Smooth muscle cell (in vitro differentiated cells): ENCODE data around the gene NELFCD. TPM values are rescaled to one million over a fixed set of nuclear protein-coding genes. Genes with fewer than 3 reads are reported as not detected.

Source experiments
- DNase-seq: peaks from one replicate; lab custom pipeline; 2025; ENCODE audit not compliant: unreplicated experiment; lab: John Stamatoyannopoulos, UW
- H2AFZ ChIP-seq: fragments of 200-600 bp; sonication (generic); 2 replicates; pipeline ENCODE4 v1.6.0; 2016; ENCODE audit warnings: antibody characterized with exemption, low read depth, mild to moderate bottlenecking
- H3F3A ChIP-seq: fragments of 200-600 bp; sonication (generic); 2 replicates; pipeline ENCODE4 v1.6.0; 2017; ENCODE audit warnings: antibody characterized with exemption, low read depth
- H3K27ac ChIP-seq: fragments of 200-600 bp; sonication (generic); 2 replicates; pipeline ENCODE4 v1.5.1; 2016; ENCODE audit warnings: low read depth, mild to moderate bottlenecking
- H3K27me3 ChIP-seq: fragments of 200-600 bp; sonication (generic); 2 replicates; pipeline ENCODE4 v1.6.1; 2016; ENCODE audit warnings: low read depth, mild to moderate bottlenecking
- H3K36me3 ChIP-seq: fragments of 200-600 bp; sonication (generic); 2 replicates; pipeline ENCODE4 v1.5.1; 2016; ENCODE audit warnings: low read depth
- H3K4me1 ChIP-seq: fragments of 200-600 bp; sonication (generic); 2 replicates; pipeline ENCODE4 v1.5.1; 2016; ENCODE audit warnings: low read depth
- H3K4me2 ChIP-seq: fragments of 200-600 bp; sonication (generic); 2 replicates; pipeline ENCODE4 v1.6.0; 2016; ENCODE audit warnings: mild to moderate bottlenecking
- H3K4me3 ChIP-seq: fragments of 200-600 bp; sonication (generic); 2 replicates; pipeline ENCODE4 v1.5.1; 2016; ENCODE audit warnings: mild to moderate bottlenecking
- H3K79me2 ChIP-seq: fragments of 200-600 bp; sonication (generic); 2 replicates; pipeline ENCODE4 v1.6.0; 2016; ENCODE audit warnings: low read depth, mild to moderate bottlenecking
- H3K9ac ChIP-seq: fragments of 200-600 bp; sonication (generic); 2 replicates; pipeline ENCODE4 v1.6.0; 2016; ENCODE audit warnings: low read depth
- H3K9me3 ChIP-seq: fragments of 200-600 bp; sonication (generic); replicated peaks from 2 replicates; pipeline ENCODE4 v1.5.1; 2016; ENCODE audit warnings: low read depth
- H4K20me1 ChIP-seq: fragments of 200-600 bp; sonication (generic); 2 replicates; pipeline ENCODE4 v1.6.0; 2016; ENCODE audit warnings: low read depth
- CTCF ChIP-seq: fragments of 200-600 bp; sonication (generic); IDR thresholded peaks from 2 replicates; pipeline ENCODE4 v1.5.1; 2017; ENCODE audit warnings: borderline replicate concordance, mild to moderate bottlenecking, antibody characterized with exemption; ENCODE audit not compliant: insufficient read depth, poor library complexity, severe bottlenecking
- WGBS: methylation state at CpG from one replicate; pipeline ENCODE4 v1.1.7; 2016; ENCODE audit warnings: low lambda C conversion rate; 5-methylcytosine and 5-hydroxymethylcytosine counted together
- polyA plus RNA-seq: library from polyadenylated mRNA; unstranded; fragments of >200 nt; fragmentation: Nextera tagmentation; extraction: Ambion mirVana; gene quantifications from 2 replicates; pipeline ENCODE4 v1.2.1, GENCODE V29; 2016
- total RNA-seq: library from RNA; depleted of rRNA; stranded (reverse); fragments of >200 nt; gene quantifications from 2 replicates; pipeline ENCODE4 v1.2.3, GENCODE V29; 2014

The NELFCD gene
- total and polyA plus RNA-seq, 2 experiments from 2014 or later: 25.4 to 40.3 TPM

- H2AFZ ChIP-seq: no peak overlapping the region
- DNase-seq: no peak
- peaks cover 42% of the 10 kb centered on the region for H4K20me1 ChIP-seq
- no peak for TF ChIP-seq CTCF
- H3K27me3 ChIP-seq: no peaks in the 10 kb centered on the region
- peaks cover 16% of the 10 kb centered on the region for H3F3A ChIP-seq
- no peaks in the 10 kb centered on the region for H3K9me3 ChIP-seq
- peak overlapping the region; percentile 94 for H3K9ac ChIP-seq
- peaks cover 7% of the 10 kb centered on the region for H3K36me3 ChIP-seq
- 79% methylated on average over 7 of the region's 7 CpGs for WGBS
- H3K4me2 ChIP-seq: peak overlapping the region; percentile 95
- peaks cover 30% of the 10 kb centered on the region for H3K4me1 ChIP-seq
- peak overlapping the region; percentile 81 for H3K4me3 ChIP-seq
- H3K79me2 ChIP-seq: peaks cover 59% of the 10 kb centered on the region
- peak overlapping the region; percentile 84 for H3K27ac ChIP-seq
These were observed 50.0 kb downstream of the NELFCD start for GRCh38 chr20:59030911-59031563.

- Histone ChIP-seq H3K4me3 (peak overlapping the region; percentile 81), H3K27me3 (no peaks in the 10 kb centered on the region), H2AFZ (peak overlapping the region; percentile 62), H3K4me1 (peaks cover 30% of the 10 kb centered on the region), H3K4me2 (peak overlapping the region; percentile 95), H3K9me3 (no peaks in the 10 kb centered on the region), H3F3A (peaks cover 18% of the 10 kb centered on the region), H3K9ac (peak overlapping the region; percentile 94), H3K36me3 (peaks cover 10% of the 10 kb centered on the region), H3K27ac (peak overlapping the region; percentile 84), H4K20me1 (peaks cover 37% of the 10 kb centered on the region), H3K79me2 (peaks cover 53% of the 10 kb centered on the region)
- 20% methylated on average over 13 of the region's 13 CpGs for WGBS
- DNase-seq: no peak
- TF ChIP-seq CTCF: no peak
These were observed 50.5 kb downstream of the NELFCD start for GRCh38 chr20:59031564-59032022.

- TF ChIP-seq CTCF: no peak
- WGBS: under 1% methylated on average over 76 of the region's 86 CpGs
- H2AFZ ChIP-seq: peak within 1 kb of the TSS; percentile 78
- H3K27ac ChIP-seq: peak within 1 kb of the TSS; percentile 84
- no peaks in the 10 kb centered on the region for H3K27me3 ChIP-seq
- H3K4me3 ChIP-seq: peak within 1 kb of the TSS; percentile 81
- H3K9me3 ChIP-seq: no peaks in the 10 kb centered on the region
- H3K9ac ChIP-seq: peak within 1 kb of the TSS; percentile 94
- H3F3A ChIP-seq: peaks cover 19% of the 10 kb centered on the region
- H3K4me2 ChIP-seq: peak within 1 kb of the TSS; percentile 95
- DNase-seq: peak; percentile 82
- peaks cover 31% of the 10 kb centered on the region for H4K20me1 ChIP-seq
- peaks cover 30% of the 10 kb centered on the region for H3K4me1 ChIP-seq
- H3K36me3 ChIP-seq: peaks cover 14% of the 10 kb centered on the region
- H3K79me2 ChIP-seq: peaks cover 47% of the 10 kb centered on the region
These were observed 51.1 kb downstream of the NELFCD start, which contains the start of gene ATP5F1E for GRCh38 chr20:59032023-59032712. Gene ATP5F1E (minus strand): TSS chr20:59032335. CDS start chr20:59032251, 84 bp downstream.
